Measurements from ENCODE around the gene RNF166. TPM values are rescaled to one million over a fixed set of nuclear protein-coding genes. Genes with fewer than 3 reads are reported as not detected.
A peak's percentile ranks its signal among the peaks of the same experiment; 100 is the strongest.

RNF166 gene
- total and polyA plus RNA-seq, 2 of the 13 experiments (the other 11 are each of a cell fraction or from before 2014, with no cell fraction given) = 21.4 to 23.0 TPM

- TF ChIP-seq ZNF720 (CRISPR knock-in tag; IDR thresholded peaks at IDR 0.05) (no peak), ZNF292 (CRISPR knock-in tag; IDR thresholded peaks at IDR 0.05; ENCODE audit: borderline replicate concordance, low read depth) (no peak), ZBTB7A (CRISPR knock-in tag; IDR thresholded peaks at IDR 0.05) (peak; percentile 54; the same call in 1 of the 2 replicates), ZNF468 (CRISPR knock-in tag; IDR thresholded peaks at IDR 0.05) (no peak; the same call in 1 of the 2 replicates), ZNF230 (CRISPR knock-in tag; IDR thresholded peaks at IDR 0.05) (peak; percentile 71), ZBTB42 (CRISPR knock-in tag; IDR thresholded peaks at IDR 0.05) (0 out of 2 replicates have a peak, but pooled peaks have one; percentile 85), DNMT1 (CRISPR knock-in tag; IDR thresholded peaks at IDR 0.05) (0 out of 2 replicates have a peak, but pooled peaks have one; percentile 18), MIXL1 (CRISPR knock-in tag; IDR thresholded peaks at IDR 0.05) (0 out of 2 replicates have a peak, but pooled peaks have one; percentile 27), ZNF280B (CRISPR knock-in tag; IDR thresholded peaks at IDR 0.05; ENCODE audit: borderline replicate concordance) (peak; percentile 90), JDP2 (CRISPR knock-in tag; IDR thresholded peaks at IDR 0.05; ENCODE audit: borderline replicate concordance) (no peak), KAT2B (IDR thresholded peaks at IDR 0.05; ENCODE audit: borderline replicate concordance, low read depth, low read length) (no peak), SP140L (CRISPR knock-in tag; IDR thresholded peaks at IDR 0.05; ENCODE audit: borderline replicate concordance) (no peak), ZSCAN31 (CRISPR knock-in tag; IDR thresholded peaks at IDR 0.05; ENCODE audit: low read depth) (peak; percentile 83), ZZZ3 (CRISPR knock-in tag; IDR thresholded peaks at IDR 0.05; ENCODE audit: borderline replicate concordance) (peak; percentile 83), MXI1 (IDR thresholded peaks at IDR 0.05; ENCODE audit: borderline replicate concordance, low read depth, low read length) (peak; percentile 65; the same call in 1 of the 3 replicates), PAX8 (CRISPR knock-in tag; IDR thresholded peaks at IDR 0.05; ENCODE audit: borderline replicate concordance) (no peak), THAP7 (CRISPR knock-in tag; IDR thresholded peaks at IDR 0.05) (peak; percentile 63; the same call in 1 of the 2 replicates)
- TF ChIP-seq, protein P1, sequence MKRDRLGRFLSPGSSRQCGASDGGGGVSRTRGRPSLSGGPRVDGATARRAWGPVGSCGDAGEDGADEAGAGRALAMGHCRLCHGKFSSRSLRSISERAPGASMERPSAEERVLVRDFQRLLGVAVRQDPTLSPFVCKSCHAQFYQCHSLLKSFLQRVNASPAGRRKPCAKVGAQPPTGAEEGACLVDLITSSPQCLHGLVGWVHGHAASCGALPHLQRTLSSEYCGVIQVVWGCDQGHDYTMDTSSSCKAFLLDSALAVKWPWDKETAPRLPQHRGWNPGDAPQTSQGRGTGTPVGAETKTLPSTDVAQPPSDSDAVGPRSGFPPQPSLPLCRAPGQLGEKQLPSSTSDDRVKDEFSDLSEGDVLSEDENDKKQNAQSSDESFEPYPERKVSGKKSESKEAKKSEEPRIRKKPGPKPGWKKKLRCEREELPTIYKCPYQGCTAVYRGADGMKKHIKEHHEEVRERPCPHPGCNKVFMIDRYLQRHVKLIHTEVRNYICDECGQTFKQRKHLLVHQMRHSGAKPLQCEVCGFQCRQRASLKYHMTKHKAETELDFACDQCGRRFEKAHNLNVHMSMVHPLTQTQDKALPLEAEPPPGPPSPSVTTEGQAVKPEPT (CRISPR knock-in tag; IDR thresholded peaks at IDR 0.05; ENCODE audit: low read depth) = peak; percentile 75; the same call in 1 of the 2 replicates
- TF ChIP-seq, protein P2, sequence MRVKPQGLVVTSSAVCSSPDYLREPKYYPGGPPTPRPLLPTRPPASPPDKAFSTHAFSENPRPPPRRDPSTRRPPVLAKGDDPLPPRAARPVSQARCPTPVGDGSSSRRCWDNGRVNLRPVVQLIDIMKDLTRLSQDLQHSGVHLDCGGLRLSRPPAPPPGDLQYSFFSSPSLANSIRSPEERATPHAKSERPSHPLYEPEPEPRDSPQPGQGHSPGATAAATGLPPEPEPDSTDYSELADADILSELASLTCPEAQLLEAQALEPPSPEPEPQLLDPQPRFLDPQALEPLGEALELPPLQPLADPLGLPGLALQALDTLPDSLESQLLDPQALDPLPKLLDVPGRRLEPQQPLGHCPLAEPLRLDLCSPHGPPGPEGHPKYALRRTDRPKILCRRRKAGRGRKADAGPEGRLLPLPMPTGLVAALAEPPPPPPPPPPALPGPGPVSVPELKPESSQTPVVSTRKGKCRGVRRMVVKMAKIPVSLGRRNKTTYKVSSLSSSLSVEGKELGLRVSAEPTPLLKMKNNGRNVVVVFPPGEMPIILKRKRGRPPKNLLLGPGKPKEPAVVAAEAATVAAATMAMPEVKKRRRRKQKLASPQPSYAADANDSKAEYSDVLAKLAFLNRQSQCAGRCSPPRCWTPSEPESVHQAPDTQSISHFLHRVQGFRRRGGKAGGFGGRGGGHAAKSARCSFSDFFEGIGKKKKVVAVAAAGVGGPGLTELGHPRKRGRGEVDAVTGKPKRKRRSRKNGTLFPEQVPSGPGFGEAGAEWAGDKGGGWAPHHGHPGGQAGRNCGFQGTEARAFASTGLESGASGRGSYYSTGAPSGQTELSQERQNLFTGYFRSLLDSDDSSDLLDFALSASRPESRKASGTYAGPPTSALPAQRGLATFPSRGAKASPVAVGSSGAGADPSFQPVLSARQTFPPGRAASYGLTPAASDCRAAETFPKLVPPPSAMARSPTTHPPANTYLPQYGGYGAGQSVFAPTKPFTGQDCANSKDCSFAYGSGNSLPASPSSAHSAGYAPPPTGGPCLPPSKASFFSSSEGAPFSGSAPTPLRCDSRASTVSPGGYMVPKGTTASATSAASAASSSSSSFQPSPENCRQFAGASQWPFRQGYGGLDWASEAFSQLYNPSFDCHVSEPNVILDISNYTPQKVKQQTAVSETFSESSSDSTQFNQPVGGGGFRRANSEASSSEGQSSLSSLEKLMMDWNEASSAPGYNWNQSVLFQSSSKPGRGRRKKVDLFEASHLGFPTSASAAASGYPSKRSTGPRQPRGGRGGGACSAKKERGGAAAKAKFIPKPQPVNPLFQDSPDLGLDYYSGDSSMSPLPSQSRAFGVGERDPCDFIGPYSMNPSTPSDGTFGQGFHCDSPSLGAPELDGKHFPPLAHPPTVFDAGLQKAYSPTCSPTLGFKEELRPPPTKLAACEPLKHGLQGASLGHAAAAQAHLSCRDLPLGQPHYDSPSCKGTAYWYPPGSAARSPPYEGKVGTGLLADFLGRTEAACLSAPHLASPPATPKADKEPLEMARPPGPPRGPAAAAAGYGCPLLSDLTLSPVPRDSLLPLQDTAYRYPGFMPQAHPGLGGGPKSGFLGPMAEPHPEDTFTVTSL (CRISPR knock-in tag; IDR thresholded peaks at IDR 0.05; ENCODE audit: borderline replicate concordance) = 0 out of 2 replicates have a peak, but pooled peaks have one; percentile 20
Observed at GRCh38 chr16:88686439-88687253, 19.6 kb downstream of the RNF166 start, which contains the start of gene SNAI3 (continued).
